Body of pancreas (tissue), 4 donors: ENCODE results near the gene GIPC2.

Experiments
- POLR2A ChIP-seq, 3 donors: fragments of 450-650 bp; IDR thresholded peaks; one replicate each; pipeline ENCODE4 v1.6.1; 2016; ENCODE audit warnings: antibody characterized with exemption in 3 of 3, mild to moderate bottlenecking in 2 of 3
- TF ChIP-seq, protein P1 (sequence below), 7 experiments: fragments of 450-650 bp in 4 of 7; fragments of 200-600 bp in 3 of 7; sonication (generic) in 3 of 7; IDR thresholded peaks; one replicate each; pipeline ENCODE4 v1.5.1; 2016 to 2019; ENCODE audit warnings: antibody characterized with exemption in 7 of 7

DNA sequence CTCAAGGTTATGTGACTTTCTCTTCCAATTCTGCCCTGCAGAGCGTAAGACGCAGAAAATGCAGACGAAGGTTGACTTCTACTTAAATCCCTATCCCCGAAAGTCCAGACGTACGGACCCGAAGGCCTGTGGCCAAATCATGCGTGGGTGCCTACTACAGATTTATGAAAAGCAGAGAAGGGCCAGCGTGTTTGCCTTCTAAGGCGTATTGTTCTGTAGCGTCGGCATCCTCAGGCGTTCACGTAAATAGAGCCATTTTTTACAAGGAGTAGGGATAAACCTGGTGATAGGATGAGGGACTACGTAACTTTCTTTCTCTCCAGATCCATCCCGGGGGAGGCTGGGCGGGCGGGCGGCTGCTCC lies 222 bp upstream of the GIPC2 start:
- TF ChIP-seq, protein P1, sequence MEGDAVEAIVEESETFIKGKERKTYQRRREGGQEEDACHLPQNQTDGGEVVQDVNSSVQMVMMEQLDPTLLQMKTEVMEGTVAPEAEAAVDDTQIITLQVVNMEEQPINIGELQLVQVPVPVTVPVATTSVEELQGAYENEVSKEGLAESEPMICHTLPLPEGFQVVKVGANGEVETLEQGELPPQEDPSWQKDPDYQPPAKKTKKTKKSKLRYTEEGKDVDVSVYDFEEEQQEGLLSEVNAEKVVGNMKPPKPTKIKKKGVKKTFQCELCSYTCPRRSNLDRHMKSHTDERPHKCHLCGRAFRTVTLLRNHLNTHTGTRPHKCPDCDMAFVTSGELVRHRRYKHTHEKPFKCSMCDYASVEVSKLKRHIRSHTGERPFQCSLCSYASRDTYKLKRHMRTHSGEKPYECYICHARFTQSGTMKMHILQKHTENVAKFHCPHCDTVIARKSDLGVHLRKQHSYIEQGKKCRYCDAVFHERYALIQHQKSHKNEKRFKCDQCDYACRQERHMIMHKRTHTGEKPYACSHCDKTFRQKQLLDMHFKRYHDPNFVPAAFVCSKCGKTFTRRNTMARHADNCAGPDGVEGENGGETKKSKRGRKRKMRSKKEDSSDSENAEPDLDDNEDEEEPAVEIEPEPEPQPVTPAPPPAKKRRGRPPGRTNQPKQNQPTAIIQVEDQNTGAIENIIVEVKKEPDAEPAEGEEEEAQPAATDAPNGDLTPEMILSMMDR (IDR thresholded peaks at IDR 0.05): no peak
- no peak for TF ChIP-seq POLR2A (IDR thresholded peaks at IDR 0.05)
